Measurements from ENCODE around the gene UBA5.

UBA5 gene

GRCh38 chr3:132722165-132723023, 62.3 kb downstream of the UBA5 start, which contains the start of gene NPHP3:
Gene NPHP3, minus strand, starts transcription at chr3:132722409. Its CDS starts 54 bp downstream, at chr3:132722355.
- TF ChIP-seq ZC3H10 (CRISPR knock-in tag; IDR thresholded peaks at IDR 0.05) (no peak), POU6F1 (CRISPR knock-in tag; IDR thresholded peaks at IDR 0.05; ENCODE audit: borderline replicate concordance, low read depth) (no peak), RARB (CRISPR knock-in tag; IDR thresholded peaks at IDR 0.05) (no peak), TOX (CRISPR knock-in tag; IDR thresholded peaks at IDR 0.05; ENCODE audit: borderline replicate concordance) (no peak), ZFP30 (CRISPR knock-in tag; IDR thresholded peaks at IDR 0.05) (no peak), TCF4 (CRISPR knock-in tag; IDR thresholded peaks at IDR 0.05; ENCODE audit: borderline replicate concordance) (no peak), TSHZ2 (CRISPR knock-in tag; IDR thresholded peaks at IDR 0.05) (no peak), ISL1 (CRISPR knock-in tag; IDR thresholded peaks at IDR 0.05) (no peak), ARNTL (CRISPR knock-in tag; IDR thresholded peaks at IDR 0.05; ENCODE audit: borderline replicate concordance, low read depth) (no peak), GLIS3 (CRISPR knock-in tag; IDR thresholded peaks at IDR 0.05) (no peak), CSDC2 (CRISPR knock-in tag; IDR thresholded peaks at IDR 0.05) (no peak), ESRRG (CRISPR knock-in tag; IDR thresholded peaks at IDR 0.05) (no peak), ZNF565 (CRISPR knock-in tag; conservative IDR thresholded peaks at IDR 0.05; ENCODE audit: low read depth) (no peak), CSRNP3 (CRISPR knock-in tag; IDR thresholded peaks at IDR 0.05) (no peak)
- ATAC-seq: peak; percentile 95

- TF ChIP-seq TSHZ2 (CRISPR knock-in tag; IDR thresholded peaks at IDR 0.05) (peak; percentile 36; the same call in 1 of the 2 replicates), PPARA (CRISPR knock-in tag; IDR thresholded peaks at IDR 0.05; ENCODE audit: borderline replicate concordance) (no peak), ZFP3 (CRISPR knock-in tag; IDR thresholded peaks at IDR 0.05) (no peak)
- peak; percentile 60; the same call in 2 of the 3 replicates for ATAC-seq
Measured at GRCh38 chr3:132723024-132723950, 63.2 kb downstream of the UBA5 start.

- no peak for ATAC-seq
Measured at GRCh38 chr3:132726341-132726823, 66.3 kb downstream of the UBA5 start.

More at GRCh38 chr3:132726341-132726823, 66.3 kb downstream of the UBA5 start:
- TF ChIP-seq ZFP3 (CRISPR knock-in tag; IDR thresholded peaks at IDR 0.05): no peak

Measured in SK-N-SH treated with all-trans-retinoic acid at 6 μM for 48 hours (cell line).